SK-N-SH (cell line): ENCODE results near the gene MID1. TPM values are rescaled to one million over a fixed set of nuclear protein-coding genes. Genes with fewer than 3 reads are reported as not detected.

Experiments
- CTCF ChIA-PET: fragments of 300-600, 350-600 bp; formaldehyde crosslinking; extraction: SDS; loops from one replicate; lab custom pipeline; 2021; lab: Yijun Ruan, JAX
- POLR2A ChIA-PET: fragments of 350-600 bp; sonication (Branson Sonifier 250); formaldehyde crosslinking; extraction: SDS; loops from one replicate; lab custom pipeline; 2020; ENCODE audit warnings: antibody characterized with exemption, inconsistent platforms; lab: Yijun Ruan, JAX
- DNase-seq: peaks from one replicate; pipeline ENCODE4 v3.0.0; 2012
- H2AFZ ChIP-seq: fragments of 200-600 bp; sonication (generic); 2 replicates; pipeline ENCODE4 v1.8.1; 2016; ENCODE audit warnings: antibody characterized with exemption, mild to moderate bottlenecking, low read depth
- H3F3A ChIP-seq: fragments of 200-600 bp; sonication (generic); replicated peaks from 2 replicates; pipeline ENCODE3; 2016; ENCODE audit warnings: antibody characterized with exemption, mild to moderate bottlenecking; ENCODE audit not compliant: insufficient read depth
- H3K27ac ChIP-seq, 2 experiments: fragments of 200-500 bp in 1 of 2; fragments of 200-600 bp in 1 of 2; sonication (Bioruptor generic) in 1 of 2; sonication (generic), shearing (Covaris generic) in 1 of 2; 2 replicates each; pipeline versions ENCODE4 v1.5.1 to v1.6.1; 2014 to 2016; ENCODE audit warnings: low read depth in 2 of 2, inconsistent platforms in 1 of 2, low read length in 1 of 2, mild to moderate bottlenecking in 1 of 2, mixed read lengths in 1 of 2
- H3K27me3 ChIP-seq: fragments of 200-600 bp; sonication (generic), shearing (Covaris generic); 2 replicates; pipeline ENCODE4 v1.6.1; 2016; ENCODE audit warnings: mixed run types; ENCODE audit not compliant: insufficient read depth
- H3K36me3 ChIP-seq, 2 experiments: fragments of 200-500 bp in 1 of 2; fragments of 200-600 bp in 1 of 2; sonication (Bioruptor generic) in 1 of 2; sonication (generic) in 1 of 2; replicated peaks in 1 of 2; 2 replicates each; pipeline versions ENCODE3 to v1.5.1; 2014 to 2016; ENCODE audit warnings: low read length in 1 of 2, mild to moderate bottlenecking in 1 of 2; ENCODE audit not compliant: insufficient read depth in 2 of 2, control insufficient read depth in 1 of 2
- H3K4me1 ChIP-seq, 2 experiments: fragments of 200-500 bp in 1 of 2; fragments of 200-600 bp in 1 of 2; sonication (Bioruptor generic) in 1 of 2; sonication (generic), shearing (Covaris generic) in 1 of 2; 2 replicates each; pipeline versions ENCODE4 v1.5.1 to v1.6.1; 2014 to 2016; ENCODE audit warnings: low read depth in 1 of 2, low read length in 1 of 2, mixed run types in 1 of 2; ENCODE audit not compliant: insufficient read depth in 2 of 2, control insufficient read depth in 1 of 2
- H3K4me2 ChIP-seq: fragments of 200-600 bp; sonication (generic), shearing (Covaris generic); 2 replicates; pipeline ENCODE4 v1.6.1; 2017; ENCODE audit warnings: mixed run types
- H3K4me3 ChIP-seq, 2 experiments: fragments of 200-500 bp in 1 of 2; fragments of 200-600 bp in 1 of 2; sonication (Bioruptor generic) in 1 of 2; sonication (generic), shearing (Covaris generic) in 1 of 2; 2 replicates each; pipeline versions ENCODE4 v1.5.1 to v1.8.1; 2014 to 2016; ENCODE audit warnings: low read depth in 2 of 2, inconsistent platforms in 1 of 2, low read length in 1 of 2, mild to moderate bottlenecking in 1 of 2, mixed read lengths in 1 of 2, moderate library complexity in 1 of 2
- H3K79me2 ChIP-seq: fragments of 200-600 bp; sonication (generic); 2 replicates; pipeline ENCODE4 v1.8.1; 2017; ENCODE audit warnings: mild to moderate bottlenecking; ENCODE audit not compliant: insufficient read depth
- H3K9ac ChIP-seq: fragments of 200-600 bp; sonication (generic); 2 replicates; pipeline ENCODE4 v1.6.1; 2017; ENCODE audit warnings: mixed run types
- H3K9me2 ChIP-seq: fragments of 200-600 bp; sonication (generic); 2 replicates; pipeline ENCODE4 v1.6.1; 2017; ENCODE audit warnings: mixed run types
- H3K9me3 ChIP-seq: fragments of 200-600 bp; sonication (generic); 2 replicates; pipeline ENCODE4 v1.6.1; 2017; ENCODE audit warnings: mixed run types, mild to moderate bottlenecking, moderate library complexity
- H4K20me1 ChIP-seq: fragments of 200-600 bp; sonication (generic); 2 replicates; pipeline ENCODE4 v1.6.1; 2017; ENCODE audit warnings: mild to moderate bottlenecking, mixed run types; ENCODE audit not compliant: insufficient read depth
- CHD2 ChIP-seq: fragments of 150-350 bp; IDR thresholded peaks from 2 replicates; pipeline ENCODE4 v1.6.1; 2018; ENCODE audit warnings: low read length; ENCODE audit not compliant: partially characterized antibody
- CTCF ChIP-seq: fragments of 200-600 bp; sonication (generic); IDR thresholded peaks from 2 replicates; pipeline ENCODE4 v1.6.1; 2017; ENCODE audit warnings: antibody characterized with exemption, mild to moderate bottlenecking, moderate library complexity
- ELF1 ChIP-seq: IDR thresholded peaks from 2 replicates; pipeline ENCODE4 v1.4.0; 2012
- EZH2phosphoT487 ChIP-seq: fragments of 200-600 bp; sonication (generic); IDR thresholded peaks from 2 replicates; pipeline ENCODE4 v1.6.1; 2017; ENCODE audit warnings: low read depth, mixed run types, mild to moderate bottlenecking, antibody characterized with exemption, moderate library complexity, borderline replicate concordance
- FOSL2 ChIP-seq: IDR thresholded peaks from 2 replicates; pipeline ENCODE4 v1.4.0; 2012; ENCODE audit warnings: low read depth, mild to moderate bottlenecking, moderate library complexity, borderline replicate concordance
- FOXM1 ChIP-seq: IDR thresholded peaks from 2 replicates; pipeline ENCODE4 v1.4.0; 2012; ENCODE audit warnings: low read depth, mild to moderate bottlenecking
- MEF2A ChIP-seq: IDR thresholded peaks from 2 replicates; pipeline ENCODE4 v1.4.0; 2012; ENCODE audit warnings: low read depth, borderline replicate concordance
- MXI1 ChIP-seq: IDR thresholded peaks from 2 replicates; pipeline ENCODE4 v1.6.1; 2012; ENCODE audit warnings: mild to moderate bottlenecking, low read depth, low read length, improper control_type of control experiment
- NFIC ChIP-seq: IDR thresholded peaks from 2 replicates; pipeline ENCODE4 v1.4.0; 2012; ENCODE audit warnings: borderline replicate concordance
- PBX3 ChIP-seq: IDR thresholded peaks from 2 replicates; pipeline ENCODE4; 2012
- POLR2AphosphoS5 ChIP-seq: IDR thresholded peaks from 2 replicates; pipeline ENCODE4 v1.6.1; 2012; ENCODE audit warnings: low read depth, low read length
- RAD21 ChIP-seq: IDR thresholded peaks from 2 replicates; pipeline ENCODE4 v1.6.1; 2012; ENCODE audit warnings: mild to moderate bottlenecking, low read length
- REST ChIP-seq: IDR thresholded peaks from 2 replicates; pipeline ENCODE4 v1.6.1; 2012; ENCODE audit warnings: mild to moderate bottlenecking, low read depth, low read length, moderate library complexity
- SMC3 ChIP-seq: IDR thresholded peaks from 2 replicates; pipeline ENCODE4 v1.6.1; 2012; ENCODE audit warnings: low read depth, low read length, improper control_type of control experiment
- TCF12 ChIP-seq: IDR thresholded peaks from 2 replicates; pipeline ENCODE4 v1.4.0; 2012
- ZBTB33 ChIP-seq: IDR thresholded peaks from 2 replicates; pipeline ENCODE4 v1.4.0; 2012; ENCODE audit warnings: low read depth, borderline replicate concordance
- whole genome bisulfite sequencing: methylation state at CpG from one replicate; pipeline ENCODE4 v1.1.6; 2017; ENCODE audit warnings: low lambda C conversion rate; 5-methylcytosine and 5-hydroxymethylcytosine counted together
- polyA plus RNA-seq, 3 experiments: library from polyadenylated mRNA; depleted of rRNA; stranded (reverse); fragments of >200 nt; gene quantifications; 2 replicates each; pipeline ENCODE4 v1.2.3, GENCODE V29; 2012

The MID1 gene
- polyA plus RNA-seq, 1 of the 3 experiments (the other 2 are of a cell fraction), result 10.4 TPM

- no peak for TF ChIP-seq CHD2
- TF ChIP-seq EZH2phosphoT487, result no peak
- no peak for TF ChIP-seq RAD21
- TF ChIP-seq NFIC, result no peak
- TF ChIP-seq PBX3, result no peak
- no peak for TF ChIP-seq REST
- no peak for TF ChIP-seq SMC3
- no peak for TF ChIP-seq POLR2AphosphoS5
- TF ChIP-seq FOSL2, result no peak
- H3K9me3 ChIP-seq, result no peaks in the 10 kb centered on the region
- peaks cover 12% of the 10 kb centered on the region for H3F3A ChIP-seq
- DNase-seq, result no peak
- no peak overlapping the region for H3K4me3 ChIP-seq
- H3K9ac ChIP-seq, result no peak overlapping the region
- ChIA-PET POLR2A (no interaction called here), CTCF (interaction anchor here (3.2 to 5.3 kb wide), 2 partner anchors 14 to 440 kb away, joined by 16 to 50 read pairs; no protein-coding TSS in a partner anchor)
- H2AFZ ChIP-seq, result no peak overlapping the region
- no peaks in the 10 kb centered on the region for H3K9me2 ChIP-seq
- H3K4me1 ChIP-seq, result peaks cover 0 to 1% of the 10 kb centered on the region in 2 experiments; a peak in 1 of 4 replicates
- H3K36me3 ChIP-seq, result no peaks in the 10 kb centered on the region
- 58% methylated on average over 3 of the region's 3 CpGs for WGBS
- H3K27ac ChIP-seq, result no peak overlapping the region
- no peaks in the 10 kb centered on the region for H3K79me2 ChIP-seq
- H3K27me3 ChIP-seq, result no peaks in the 10 kb centered on the region
- H3K4me2 ChIP-seq, result no peak overlapping the region
- H4K20me1 ChIP-seq, result no peaks in the 10 kb centered on the region
Observed at GRCh38 chrX:10629905-10630304, 9.5 kb upstream of the MID1 start.

GRCh38 chrX:10628906-10629305 is 8.5 kb upstream of the MID1 start:
- Histone ChIP-seq H3K4me1 (no peaks in the 10 kb centered on the region), H3K9ac (no peak overlapping the region), H3K36me3 (no peaks in the 10 kb centered on the region), H3K27ac (no peak overlapping the region), H4K20me1 (no peaks in the 10 kb centered on the region), H3K4me2 (no peak overlapping the region), H3K4me3 (no peak overlapping the region), H3K27me3 (no peaks in the 10 kb centered on the region), H3K79me2 (no peaks in the 10 kb centered on the region), H3F3A (peaks cover 4% of the 10 kb centered on the region), H3K9me2 (no peaks in the 10 kb centered on the region), H2AFZ (no peak overlapping the region), H3K9me3 (no peaks in the 10 kb centered on the region)
- DNase-seq, result no peak
- ChIA-PET POLR2A (no interaction called here), CTCF (interaction anchor here (5.3 kb wide), 1 partner anchor 439 kb away, joined by 50 read pairs; no protein-coding TSS in a partner anchor)
- WGBS, result 67% methylated on average over 3 of the region's 3 CpGs
- TF ChIP-seq FOXM1 (no peak), FOSL2 (no peak), MEF2A (no peak), TCF12 (no peak), CTCF (no peak), ELF1 (no peak), REST (no peak), MXI1 (no peak), ZBTB33 (no peak)
